Activated B cell treated with CpG ODN at 0.5 μM for 24 hours (primary cell): ENCODE results near the gene BANP. TPM values are rescaled to one million over a fixed set of nuclear protein-coding genes. Genes with fewer than 3 reads are reported as not detected.
"Not testable (repeated sequence)": the region's sequence is repeated elsewhere in the genome, so short reads cannot be mapped to it uniquely, and the experiment has no call there.

Source experiments
- ATAC-seq: fragments of 200-7000 bp; cut with Tn5 transposase; one replicate; pipeline ENCODE4 v1.10.0; 2021; ENCODE audit warnings: low read depth, mild to moderate bottlenecking, moderate library complexity
- CTCF ChIA-PET: fragments of 350-600 bp; sonication (Branson Sonifier 250); formaldehyde crosslinking; loops from one replicate; lab custom pipeline; 2021; ENCODE audit warnings: antibody characterized with exemption; lab: Charles Lee
- POLR2A ChIA-PET: fragments of 350-600 bp; sonication (Branson Sonifier 250); formaldehyde crosslinking; loops from one replicate; lab custom pipeline; 2021; ENCODE audit warnings: antibody characterized with exemption; lab: Charles Lee
- DNase-seq: peaks from one replicate; pipeline ENCODE4 v3.0.0; 2022
- H3K27ac Mint-ChIP-seq: one replicate; pipeline ENCODE4 v1.8.0; 2020; ENCODE audit warnings: mixed read lengths
- H3K27me3 Mint-ChIP-seq: one replicate; pipeline ENCODE4 v1.8.0; 2021; ENCODE audit warnings: mixed read lengths
- H3K36me3 Mint-ChIP-seq: one replicate; pipeline ENCODE4 v1.8.0; 2021; ENCODE audit warnings: low read depth, mixed read lengths
- H3K4me1 Mint-ChIP-seq: one replicate; pipeline ENCODE4 v1.8.0; 2021; ENCODE audit warnings: mixed read lengths
- H3K4me3 Mint-ChIP-seq: one replicate; pipeline ENCODE4 v1.8.0; 2020; ENCODE audit warnings: mild to moderate bottlenecking, mixed read lengths
- H3K9me3 Mint-ChIP-seq: one replicate; pipeline ENCODE4 v1.8.0; 2020; ENCODE audit warnings: mixed read lengths
- intact Hi-C: fragments of 100-400 bp; cut with micrococcal nuclease; formaldehyde crosslinking; loops from one replicate; pipeline ENCODE4 v1.15.1; 2024
- total RNA-seq: library from RNA; stranded (reverse); gene quantifications from 2 replicates; pipeline ENCODE4 v1.2.3, GENCODE V29; 2022
- TF ChIP-seq, protein P1 (sequence below): fragments of 200-600 bp; IDR thresholded peaks from one replicate; pipeline ENCODE4 v1.8.0; 2022; ENCODE audit warnings: antibody characterized with exemption, mild to moderate bottlenecking

Gene BANP
- total RNA-seq, 1 donor from 2014 or later = 72.3 TPM

DNA sequence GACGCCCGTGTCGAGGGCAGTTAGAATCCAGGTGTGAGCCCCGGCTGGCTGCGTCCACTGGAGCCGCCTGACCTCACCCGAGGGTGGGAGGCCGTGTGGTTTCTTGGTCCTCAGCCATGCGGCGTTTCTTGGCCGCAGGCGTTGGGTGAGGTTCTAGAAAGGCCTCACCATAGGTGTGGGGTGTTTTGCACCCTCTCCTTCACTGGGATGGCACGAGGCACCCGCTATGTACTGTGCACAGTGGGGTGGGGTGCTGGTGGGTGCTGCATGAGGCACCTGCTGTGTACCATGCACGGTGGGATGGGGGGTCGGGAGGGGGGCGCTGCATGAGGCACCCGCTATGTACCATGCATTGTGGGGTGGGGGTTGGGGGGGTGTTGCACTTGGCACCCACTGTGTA lies 169.6 kb downstream of the BANP start:
- no peak for DNase-seq
- POLR2A ChIA-PET = no interaction called here
- Mint-ChIP-seq H3K27ac (no peak overlapping the region), H3K4me3 (no peak overlapping the region), H3K9me3 (no peaks in the 10 kb centered on the region), H3K4me1 (peaks cover 1% of the 10 kb centered on the region), H3K27me3 (peaks cover 3% of the 10 kb centered on the region), H3K36me3 (no peaks in the 10 kb centered on the region)
- TF ChIP-seq, protein P1, sequence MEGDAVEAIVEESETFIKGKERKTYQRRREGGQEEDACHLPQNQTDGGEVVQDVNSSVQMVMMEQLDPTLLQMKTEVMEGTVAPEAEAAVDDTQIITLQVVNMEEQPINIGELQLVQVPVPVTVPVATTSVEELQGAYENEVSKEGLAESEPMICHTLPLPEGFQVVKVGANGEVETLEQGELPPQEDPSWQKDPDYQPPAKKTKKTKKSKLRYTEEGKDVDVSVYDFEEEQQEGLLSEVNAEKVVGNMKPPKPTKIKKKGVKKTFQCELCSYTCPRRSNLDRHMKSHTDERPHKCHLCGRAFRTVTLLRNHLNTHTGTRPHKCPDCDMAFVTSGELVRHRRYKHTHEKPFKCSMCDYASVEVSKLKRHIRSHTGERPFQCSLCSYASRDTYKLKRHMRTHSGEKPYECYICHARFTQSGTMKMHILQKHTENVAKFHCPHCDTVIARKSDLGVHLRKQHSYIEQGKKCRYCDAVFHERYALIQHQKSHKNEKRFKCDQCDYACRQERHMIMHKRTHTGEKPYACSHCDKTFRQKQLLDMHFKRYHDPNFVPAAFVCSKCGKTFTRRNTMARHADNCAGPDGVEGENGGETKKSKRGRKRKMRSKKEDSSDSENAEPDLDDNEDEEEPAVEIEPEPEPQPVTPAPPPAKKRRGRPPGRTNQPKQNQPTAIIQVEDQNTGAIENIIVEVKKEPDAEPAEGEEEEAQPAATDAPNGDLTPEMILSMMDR = no peak
- no peak for ATAC-seq
- CTCF ChIA-PET = no interaction called here
- intact Hi-C loops = no loop called here

GRCh38 chr16:88121391-88121790 lies 170.2 kb downstream of the BANP start:
- intact Hi-C loops, POLR2A ChIA-PET, H3K9me3 Mint-ChIP-seq, CTCF ChIA-PET, ATAC-seq, H3K36me3 Mint-ChIP-seq, DNase-seq, H3K4me1 Mint-ChIP-seq, H3K27me3 Mint-ChIP-seq, H3K27ac Mint-ChIP-seq, H3K4me3 Mint-ChIP-seq: not testable (repeated sequence)

DNA sequence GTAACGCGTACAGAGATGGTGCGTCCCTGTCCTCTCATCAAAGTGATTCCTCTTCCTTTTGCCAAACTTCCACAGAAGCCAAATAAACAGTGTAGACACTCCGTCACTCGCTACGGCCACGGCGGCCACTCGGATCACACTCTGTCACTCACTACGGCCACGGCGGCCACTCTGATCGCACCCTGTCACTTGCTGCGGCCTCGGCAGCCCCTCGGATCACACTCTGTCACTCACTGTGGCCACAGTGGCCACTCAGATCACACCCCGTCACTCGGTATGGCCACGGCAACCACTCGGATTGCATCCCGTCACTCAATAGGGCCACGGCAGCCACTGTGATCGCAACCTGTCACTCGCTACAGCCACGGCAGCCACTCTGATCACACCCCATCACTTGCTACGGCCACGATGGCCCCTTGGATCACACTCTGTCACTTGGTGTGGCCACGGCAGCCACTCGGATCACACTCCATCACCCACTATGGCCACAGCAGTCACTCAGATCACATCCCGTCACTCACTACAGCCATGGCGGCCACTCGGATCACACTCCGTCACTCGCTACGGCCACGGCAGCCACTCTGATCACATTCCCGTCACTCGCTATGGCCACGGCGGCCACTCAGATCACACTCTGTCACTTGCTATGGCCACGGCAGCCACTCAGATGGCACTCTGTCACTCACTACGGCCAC lies 170.8 kb downstream of the BANP start:
- ATAC-seq (no peak), DNase-seq (no peak)
- Mint-ChIP-seq H3K9me3 (no peaks in the 10 kb centered on the region), H3K27me3 (peaks cover under 1% of the 10 kb centered on the region), H3K4me3 (no peak overlapping the region), H3K27ac (peak overlapping the region; percentile 19), H3K4me1 (no peaks in the 10 kb centered on the region), H3K36me3 (no peaks in the 10 kb centered on the region)
- intact Hi-C loops = no loop called here
- CTCF ChIA-PET = no interaction called here
- TF ChIP-seq, protein P1 = no peak
- POLR2A ChIA-PET = no interaction called here

Other genes with a start within 250 kb of the BANP start
- 70.1 and 87.0 TPM in 2 replicates for gene KLHDC4, start 185.4 kb upstream of the BANP start, total RNA-seq
- 106 and 111 TPM in 2 replicates for gene SLC7A5, start 81.9 kb upstream of the BANP start, total RNA-seq
- gene CA5A, start 14.9 kb upstream of the BANP start, total RNA-seq = not detected in 2 replicates